Measurements from ENCODE around the gene FBXO2.

The FBXO2 gene

GRCh38 chr1:11673089-11673769, 19.0 kb upstream of the FBXO2 start:
- no peak overlapping the region for H3K27ac ChIP-seq
- TF ChIP-seq CTCF (conservative IDR thresholded peaks at IDR 0.05) (no peak), ZFX (IDR thresholded peaks at IDR 0.05) (no peak)

GRCh38 chr1:11671544-11672286, 17.5 kb upstream of the FBXO2 start:
- H3K27ac ChIP-seq: no peak overlapping the region
- TF ChIP-seq CTCF (conservative IDR thresholded peaks at IDR 0.05): no peak

- TF ChIP-seq CTCF (conservative IDR thresholded peaks at IDR 0.05) (no peak), ZFX (IDR thresholded peaks at IDR 0.05) (no peak)
- H3K27ac ChIP-seq: no peak overlapping the region
These were observed 16.9 kb upstream of the FBXO2 start for GRCh38 chr1:11671205-11671543.

GRCh38 chr1:11670747-11671146, 16.5 kb upstream of the FBXO2 start:
- no peak overlapping the region for H3K27ac ChIP-seq

GRCh38 chr1:11668516-11668915, 14.3 kb upstream of the FBXO2 start:
- TF ChIP-seq ZFX (IDR thresholded peaks at IDR 0.05) (no peak), CTCF (conservative IDR thresholded peaks at IDR 0.05) (no peak)
- no peak overlapping the region for H3K27ac ChIP-seq

More at GRCh38 chr1:11670747-11671146, 16.5 kb upstream of the FBXO2 start:
- TF ChIP-seq CTCF (conservative IDR thresholded peaks at IDR 0.05): no peak
- no peak for TF ChIP-seq ZFX (IDR thresholded peaks at IDR 0.05)

GRCh38 chr1:11664336-11665065, 10.3 kb upstream of the FBXO2 start:
- TF ChIP-seq CTCF (conservative IDR thresholded peaks at IDR 0.05): no peak
- no peak for TF ChIP-seq ZFX (IDR thresholded peaks at IDR 0.05)
- H3K27ac ChIP-seq: peak overlapping the region; percentile 9; the same call in 1 of the 2 replicates

- no peak for TF ChIP-seq ZFX (IDR thresholded peaks at IDR 0.05)
- H3K27ac ChIP-seq: no peak overlapping the region
These were observed 6.9 kb upstream of the FBXO2 start for GRCh38 chr1:11661103-11661502.
